ENCODE measurements around the gene ZNF503.

The ZNF503 gene, protein sequence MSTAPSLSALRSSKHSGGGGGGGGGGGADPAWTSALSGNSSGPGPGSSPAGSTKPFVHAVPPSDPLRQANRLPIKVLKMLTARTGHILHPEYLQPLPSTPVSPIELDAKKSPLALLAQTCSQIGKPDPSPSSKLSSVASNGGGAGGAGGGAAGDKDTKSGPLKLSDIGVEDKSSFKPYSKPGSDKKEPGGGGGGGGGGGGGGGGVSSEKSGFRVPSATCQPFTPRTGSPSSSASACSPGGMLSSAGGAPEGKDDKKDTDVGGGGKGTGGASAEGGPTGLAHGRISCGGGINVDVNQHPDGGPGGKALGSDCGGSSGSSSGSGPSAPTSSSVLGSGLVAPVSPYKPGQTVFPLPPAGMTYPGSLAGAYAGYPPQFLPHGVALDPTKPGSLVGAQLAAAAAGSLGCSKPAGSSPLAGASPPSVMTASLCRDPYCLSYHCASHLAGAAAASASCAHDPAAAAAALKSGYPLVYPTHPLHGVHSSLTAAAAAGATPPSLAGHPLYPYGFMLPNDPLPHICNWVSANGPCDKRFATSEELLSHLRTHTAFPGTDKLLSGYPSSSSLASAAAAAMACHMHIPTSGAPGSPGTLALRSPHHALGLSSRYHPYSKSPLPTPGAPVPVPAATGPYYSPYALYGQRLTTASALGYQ

DNA sequence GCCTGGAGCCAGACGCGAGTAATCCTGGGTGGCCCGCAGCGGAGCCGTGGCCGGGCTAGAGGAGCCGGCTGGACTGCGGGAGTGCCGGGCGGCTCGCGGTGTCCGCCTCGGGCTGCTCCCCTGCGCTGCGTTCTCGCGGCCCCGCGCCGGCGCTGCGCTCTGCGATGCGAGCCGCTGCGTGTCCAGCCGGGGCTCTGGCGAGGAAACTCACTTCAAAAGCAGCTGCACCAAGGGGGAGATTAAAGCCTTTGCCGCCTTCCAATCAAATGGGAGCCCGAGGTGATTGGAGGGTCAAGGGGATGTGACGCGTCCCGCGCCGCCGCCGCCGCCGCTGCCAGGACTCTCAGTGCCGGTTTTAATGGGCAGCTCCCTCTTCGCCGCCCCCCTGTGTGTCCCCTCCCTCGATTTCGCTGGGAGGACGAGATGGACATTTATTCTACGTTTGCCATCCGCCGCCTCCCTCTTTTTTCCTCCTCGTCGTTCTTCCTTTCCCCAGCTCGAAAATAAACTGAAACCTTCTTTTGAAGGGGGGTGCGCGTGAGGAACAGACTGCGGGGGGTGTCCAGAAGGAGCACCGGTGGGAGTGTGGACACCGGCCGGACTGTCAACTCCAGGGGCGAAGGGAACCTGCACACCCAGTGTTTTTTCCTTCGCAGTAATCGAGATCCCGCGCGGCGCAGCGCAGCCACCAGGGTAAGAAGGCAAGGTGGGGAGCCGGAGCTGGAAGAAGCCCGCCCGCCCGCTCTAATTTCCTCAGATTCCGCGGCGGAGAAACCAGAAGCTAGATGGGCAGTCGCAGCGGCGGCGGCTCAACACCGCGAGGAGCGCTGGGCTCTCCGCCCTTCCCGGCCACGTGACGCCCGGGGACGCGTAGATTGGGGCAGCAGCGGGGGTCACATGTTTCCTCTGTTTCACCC is at the start of gene ZNF503:
ZNF503 (minus strand) TSS at position 196 of the 917 bp plus-strand sequence. CDS start 345 bp downstream, outside the sequence.
- no peak for DNase-seq (ENCODE audit: low read depth in 2 of 2)

DNA sequence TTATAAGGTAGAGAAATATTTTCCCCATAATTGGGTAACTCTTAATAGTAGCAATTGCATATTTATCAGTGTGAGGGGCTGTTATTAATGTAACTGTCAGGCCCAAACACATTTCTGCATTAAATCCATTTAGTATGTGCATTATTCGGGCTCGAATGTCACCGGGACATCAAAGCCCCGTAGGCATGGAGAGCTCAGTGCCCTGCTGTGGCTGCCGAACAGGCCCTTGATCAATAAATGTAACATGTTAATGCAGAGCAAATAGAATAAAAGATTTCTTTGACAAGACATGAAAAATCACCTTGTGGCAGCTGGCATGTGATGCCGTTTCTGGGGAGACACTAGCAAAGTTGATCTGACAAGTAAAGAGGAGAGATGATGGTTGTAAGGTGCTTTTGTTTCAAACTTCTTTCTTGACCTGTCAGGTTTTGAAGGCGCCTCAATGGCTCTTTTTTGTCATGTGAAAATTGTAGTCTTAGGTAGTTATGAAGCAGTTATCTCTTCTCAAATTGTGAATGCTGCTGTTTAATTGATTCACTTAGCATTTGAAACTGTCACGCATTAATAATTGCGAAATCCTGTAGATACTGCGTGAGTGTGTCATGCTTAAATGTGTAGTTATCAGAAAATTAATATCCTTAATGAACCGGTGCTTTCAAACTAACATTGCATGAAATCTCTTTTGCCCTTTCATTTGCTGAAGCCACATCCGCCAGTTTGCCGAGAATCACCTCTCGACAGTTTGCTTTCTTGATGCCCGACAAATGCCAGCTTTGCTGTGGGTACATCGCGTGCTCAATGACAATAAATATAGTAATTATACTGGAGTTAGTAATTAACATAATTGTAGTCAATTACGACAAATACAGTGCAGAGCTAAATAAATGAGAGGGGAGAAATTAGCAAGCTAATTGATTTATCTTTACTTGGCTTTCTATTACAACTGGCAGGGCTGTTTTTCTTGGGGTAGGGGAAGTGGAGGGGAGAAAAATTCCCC is 49.4 kb upstream of the ZNF503 start:
- no peak for DNase-seq (ENCODE audit: low read depth in 2 of 2)

DNA sequence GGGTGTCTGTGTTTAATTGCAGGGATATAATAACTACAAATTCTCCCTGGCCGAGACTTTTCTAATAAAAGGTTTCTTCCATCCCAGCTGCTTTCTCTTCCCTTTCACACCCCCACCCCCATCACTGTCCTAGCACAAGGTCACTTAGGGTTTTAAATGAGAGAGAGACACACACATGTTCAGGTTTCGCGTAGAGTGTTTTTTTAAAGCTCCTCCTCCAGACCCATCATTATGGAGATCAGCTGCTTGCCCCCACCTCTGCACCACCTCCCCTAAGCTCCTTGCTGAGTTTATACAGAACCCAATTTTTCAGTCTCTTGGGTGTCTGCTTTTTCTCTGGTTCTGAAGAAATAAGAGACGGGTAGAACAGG is 48.5 kb upstream of the ZNF503 start:
- DNase-seq (ENCODE audit: low read depth in 2 of 2) = no peak

DNA sequence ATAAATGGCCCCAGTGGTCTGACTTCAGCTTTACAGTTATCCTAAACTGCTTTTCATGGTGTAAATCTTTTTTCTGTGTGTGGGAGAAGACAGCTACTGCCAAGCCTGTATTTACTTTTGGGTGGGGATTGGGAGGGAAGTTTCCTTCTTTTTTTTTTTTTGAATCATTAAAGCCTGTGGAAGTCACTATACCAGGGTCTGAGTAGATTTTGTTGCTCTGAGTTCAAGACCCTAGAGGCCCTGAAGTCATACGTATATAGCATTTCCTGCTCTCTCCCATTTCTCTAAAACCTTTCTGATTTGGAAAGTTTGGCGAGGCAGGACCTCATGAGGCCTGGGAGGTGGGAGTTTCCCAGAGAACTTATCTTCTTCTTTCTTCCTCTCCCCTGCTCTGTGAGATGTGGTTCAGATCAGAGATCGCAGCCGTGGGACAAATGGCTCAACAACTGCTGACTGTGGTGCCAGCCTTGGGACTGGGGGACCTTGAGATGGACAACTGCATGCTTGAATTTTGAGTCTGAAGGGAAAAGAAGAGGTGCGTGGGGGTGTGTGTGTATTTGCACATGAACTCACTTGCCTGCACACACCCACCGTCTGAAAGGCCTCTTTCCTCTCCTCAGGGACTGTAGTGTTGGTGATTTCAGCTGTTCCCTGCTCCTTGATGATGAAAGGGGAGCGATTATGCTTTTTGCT is 48.0 kb upstream of the ZNF503 start:
- DNase-seq (ENCODE audit: low read depth in 2 of 2) = no peak

DNA sequence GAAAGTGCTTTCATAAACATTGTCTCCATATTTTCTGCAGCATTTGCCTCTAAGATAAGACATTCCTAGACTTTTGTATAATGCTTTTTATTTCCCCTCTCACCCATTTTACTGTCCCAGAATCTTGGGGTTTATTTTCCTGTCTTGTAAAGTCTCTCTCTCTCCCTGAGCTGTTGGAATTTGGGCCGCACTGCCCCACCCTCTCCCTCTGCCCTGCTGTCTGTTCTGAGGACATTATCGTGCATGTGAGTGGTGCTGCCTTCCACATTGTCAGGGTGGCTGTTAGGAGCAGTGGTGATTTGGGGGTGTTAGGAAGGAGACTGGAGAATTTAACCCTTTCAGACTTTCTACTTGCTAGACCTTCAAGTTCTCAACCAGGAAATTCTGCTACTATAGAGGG is 46.6 kb upstream of the ZNF503 start:
- no peak for DNase-seq (ENCODE audit: low read depth in 2 of 2)

DNA sequence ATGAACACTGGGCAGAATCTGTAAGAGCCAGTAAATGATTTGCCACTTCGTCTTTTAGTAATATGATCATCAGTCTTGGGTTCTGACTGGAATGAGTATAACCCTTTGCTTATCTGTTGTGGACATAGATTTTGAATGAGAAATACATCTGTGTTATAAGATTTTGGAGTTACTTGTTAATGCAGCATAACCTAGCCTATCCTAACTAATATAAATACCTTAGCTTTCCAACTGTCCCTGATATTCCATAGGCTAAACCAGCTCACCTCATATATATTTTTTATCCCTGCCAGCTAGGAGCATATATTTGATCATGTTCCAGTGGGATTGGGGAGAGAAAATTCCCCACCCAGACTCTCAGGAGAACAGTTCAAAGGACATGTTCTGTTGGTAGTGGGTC is 44.9 kb upstream of the ZNF503 start:
- DNase-seq (ENCODE audit: low read depth in 2 of 2) = no peak

DNA sequence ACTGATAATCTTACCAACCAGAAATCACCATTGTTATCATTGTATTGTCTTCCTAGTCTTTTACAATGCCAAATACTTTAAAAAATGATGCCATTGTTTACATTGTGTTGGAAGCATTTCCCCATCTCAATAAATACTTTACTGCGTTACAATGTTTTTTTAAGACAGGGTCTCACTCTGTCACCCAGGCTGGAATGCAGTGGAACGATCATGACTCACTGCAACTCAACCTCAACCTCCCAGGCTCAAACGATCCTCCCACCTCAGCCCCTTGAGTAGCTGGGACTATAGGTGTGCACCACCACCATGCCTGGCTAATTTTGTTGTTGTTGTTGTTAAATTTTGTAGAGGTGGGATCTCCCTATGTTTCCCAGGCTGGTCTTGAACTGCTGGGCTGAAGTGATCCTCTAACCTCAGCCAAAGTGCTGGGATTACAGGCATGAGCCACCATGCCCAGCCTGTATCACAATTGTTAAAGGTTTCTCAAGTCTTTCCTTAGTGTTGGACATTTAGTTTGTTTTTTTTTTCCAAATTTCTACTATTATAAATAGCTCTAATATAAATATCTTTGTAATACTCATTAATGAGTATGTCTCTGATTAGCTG is 43.3 kb upstream of the ZNF503 start:
- DNase-seq (ENCODE audit: low read depth in 2 of 2) = no peak

DNA sequence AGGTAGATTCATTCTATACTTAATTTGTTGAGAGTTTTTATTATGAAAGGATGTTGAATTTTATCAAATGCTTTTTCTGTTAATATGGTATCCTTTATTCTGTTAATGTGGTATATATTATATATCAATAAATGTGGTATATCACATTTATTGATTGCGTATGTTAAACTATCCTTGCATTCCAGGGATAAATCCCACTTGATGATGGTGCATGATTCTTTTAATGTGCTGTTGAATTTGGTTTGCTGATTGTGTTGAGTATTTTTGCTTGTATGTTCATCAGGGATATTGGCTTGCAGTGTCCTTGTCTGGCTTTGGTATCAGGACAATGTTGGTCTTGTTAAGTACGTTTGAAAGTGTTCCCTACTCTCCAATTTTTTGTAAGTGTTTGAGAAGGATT is 41.8 kb upstream of the ZNF503 start:
- DNase-seq (ENCODE audit: low read depth in 2 of 2) = no peak

DNA sequence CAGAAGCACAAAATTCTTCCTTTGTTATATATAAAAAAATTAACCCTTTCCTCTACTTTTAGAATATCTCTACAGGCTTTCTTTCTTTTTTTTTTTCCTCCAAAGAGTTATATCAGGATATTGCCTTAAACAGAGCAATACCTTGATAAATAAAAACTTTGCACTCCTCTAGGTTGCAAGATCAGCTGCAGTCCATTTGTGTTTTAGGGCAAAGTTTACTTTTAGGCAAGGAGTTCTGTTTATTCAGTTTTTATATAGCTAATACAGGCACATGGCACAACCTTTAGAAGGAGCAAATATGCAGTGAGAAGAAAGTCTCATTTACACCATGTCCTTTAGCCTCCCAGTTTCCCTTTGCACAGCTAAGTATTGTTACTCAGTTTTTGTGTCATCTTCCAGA is 40.1 kb upstream of the ZNF503 start:
- DNase-seq (ENCODE audit: low read depth in 2 of 2) = no peak

DNA sequence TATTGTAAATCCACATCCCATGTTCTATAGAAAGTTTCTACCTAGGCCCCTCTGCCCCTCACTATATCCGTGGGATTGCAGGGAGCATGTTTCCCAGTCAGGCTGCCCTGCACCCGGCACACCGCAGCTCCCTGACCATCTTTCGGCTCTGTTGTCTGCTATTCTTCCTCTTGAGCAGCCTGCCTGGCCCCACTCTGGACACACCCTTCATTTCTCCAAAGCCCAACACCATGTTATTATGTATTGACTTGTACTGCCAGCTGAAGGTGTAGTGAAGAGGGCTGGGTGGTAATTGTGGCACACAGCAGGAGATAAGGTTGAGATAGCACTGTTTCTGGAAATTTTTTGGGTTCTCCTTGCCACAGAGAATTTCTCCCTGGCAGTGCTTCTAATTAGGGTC is 39.6 kb upstream of the ZNF503 start:
- DNase-seq (ENCODE audit: low read depth in 2 of 2) = no peak

DNA sequence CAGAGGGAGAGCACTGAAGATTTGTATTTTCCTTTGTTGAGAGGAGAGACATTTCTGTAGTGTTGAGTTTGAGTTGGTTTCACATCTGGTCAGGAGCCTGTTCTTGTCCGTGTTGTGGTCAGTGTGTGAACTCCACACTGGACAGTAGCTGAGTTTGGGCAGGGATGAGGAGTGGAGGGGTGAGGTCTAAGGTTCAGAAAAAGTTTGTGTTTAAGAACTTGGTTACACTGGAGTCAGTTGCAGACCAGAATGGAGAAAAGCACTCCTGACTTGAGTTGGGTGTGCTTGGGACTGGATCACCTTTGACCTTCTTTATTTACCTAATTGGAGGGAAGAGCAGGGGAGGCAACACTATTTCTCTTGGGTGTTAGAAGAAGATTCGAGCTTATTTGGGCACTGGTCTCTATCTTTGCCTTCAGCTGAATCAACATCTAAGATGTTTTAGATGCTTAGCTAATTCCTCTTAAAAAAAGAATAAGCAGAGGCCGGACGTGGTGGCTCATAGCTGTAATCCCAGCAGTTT is 38.8 kb upstream of the ZNF503 start:
- DNase-seq (ENCODE audit: low read depth in 2 of 2) = no peak

DNA sequence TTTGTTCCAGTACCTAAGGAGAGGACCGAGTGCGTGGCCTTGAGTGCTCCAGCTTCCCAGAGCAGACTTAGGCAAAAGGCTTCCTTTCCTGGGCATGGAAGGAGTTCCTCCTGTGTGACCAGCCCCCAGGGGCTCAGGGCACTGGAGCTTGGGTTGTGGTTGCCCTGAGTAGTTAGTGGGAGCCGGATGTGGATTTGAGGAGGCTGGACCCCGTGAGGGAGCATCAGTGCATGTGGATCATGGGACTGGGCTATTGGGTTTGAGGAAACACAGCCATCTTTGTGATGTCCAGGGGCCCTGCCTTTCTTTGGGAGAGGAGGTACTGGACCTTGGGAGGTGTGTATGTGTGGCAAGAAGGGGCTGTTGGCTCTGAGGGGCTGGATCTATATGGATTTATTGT is 38.2 kb upstream of the ZNF503 start:
- DNase-seq (ENCODE audit: low read depth in 2 of 2) = no peak

DNA sequence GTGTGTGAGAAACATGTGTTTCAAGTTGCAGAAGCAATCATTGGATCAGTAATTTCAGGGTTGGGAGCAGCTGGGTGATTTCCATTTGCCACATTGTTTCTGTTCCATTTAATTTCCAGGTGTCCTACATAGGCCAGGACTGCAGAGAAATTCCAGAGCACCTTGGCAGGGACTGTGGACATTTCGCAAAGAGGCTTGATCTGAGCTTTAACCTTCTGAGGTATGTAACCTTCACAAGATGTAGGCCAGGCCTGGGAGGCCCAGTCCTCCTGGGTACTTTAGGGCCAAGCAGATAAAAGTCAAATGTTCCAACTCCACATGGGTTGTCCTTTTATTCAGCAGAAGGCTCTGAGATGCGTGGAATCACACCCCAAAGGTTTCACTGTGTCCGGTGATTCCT is 36.7 kb upstream of the ZNF503 start:
- no peak for DNase-seq (ENCODE audit: low read depth in 2 of 2)

DNA sequence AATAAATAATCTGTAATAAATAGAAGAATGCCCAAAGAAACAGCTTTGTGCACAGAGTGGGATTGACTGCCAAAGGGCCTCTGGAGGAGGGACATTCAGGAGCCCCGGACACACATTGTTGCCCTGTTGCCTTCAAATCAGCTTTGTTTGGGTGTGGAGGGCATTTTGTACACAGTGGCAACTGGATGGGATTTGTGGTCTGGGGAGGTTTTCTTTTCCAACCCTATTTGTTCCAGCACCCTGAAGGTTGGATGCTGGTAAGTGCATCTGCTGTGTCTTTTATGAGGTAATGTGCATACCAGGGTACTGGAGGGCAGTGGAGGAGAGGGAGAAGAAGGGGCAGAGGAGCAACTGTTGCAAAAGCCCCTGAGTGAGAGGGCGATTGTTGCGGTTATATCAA is 36.1 kb upstream of the ZNF503 start:
- DNase-seq (ENCODE audit: low read depth in 2 of 2) = no peak

DNA sequence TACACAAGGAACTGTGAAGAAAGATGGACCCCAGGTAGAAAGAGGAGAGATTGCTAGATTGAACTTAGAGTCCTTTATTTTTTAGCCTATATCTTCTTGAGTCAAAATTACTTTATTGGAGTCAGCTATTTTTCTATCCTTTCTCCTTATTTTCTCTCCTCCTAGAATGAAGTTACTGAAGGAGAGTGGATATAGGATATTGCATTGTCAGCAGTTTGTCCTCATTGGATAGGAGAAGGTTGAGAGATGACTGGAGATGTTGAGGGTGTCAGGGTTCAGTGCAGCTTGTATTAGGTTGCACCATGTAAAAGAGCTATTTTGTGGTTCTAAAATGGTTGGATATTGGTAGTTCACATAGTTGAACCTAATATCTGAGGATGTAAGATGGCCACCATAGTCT is 35.3 kb upstream of the ZNF503 start:
- DNase-seq (ENCODE audit: low read depth in 2 of 2) = no peak

DNA sequence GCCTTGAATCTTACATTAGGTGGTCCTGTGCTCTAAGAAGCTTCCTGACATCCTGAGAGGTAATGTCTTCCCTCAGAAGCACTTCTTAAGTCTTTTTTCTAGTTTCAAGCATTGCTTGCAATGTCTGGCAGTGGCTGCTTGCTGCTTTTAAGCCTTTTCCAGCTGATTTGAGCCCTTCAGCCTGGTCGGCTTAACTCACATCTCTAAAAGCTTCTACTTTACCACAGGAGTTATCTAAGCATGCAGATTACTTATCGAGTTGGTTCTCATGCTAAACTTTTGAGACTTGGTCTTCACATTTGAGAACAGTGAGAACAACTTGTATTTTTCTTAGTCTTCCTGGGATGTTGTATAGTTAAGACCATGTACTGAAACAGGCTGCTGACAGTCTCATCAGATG is 33.7 kb upstream of the ZNF503 start:
- no peak for DNase-seq (ENCODE audit: low read depth in 2 of 2)

DNA sequence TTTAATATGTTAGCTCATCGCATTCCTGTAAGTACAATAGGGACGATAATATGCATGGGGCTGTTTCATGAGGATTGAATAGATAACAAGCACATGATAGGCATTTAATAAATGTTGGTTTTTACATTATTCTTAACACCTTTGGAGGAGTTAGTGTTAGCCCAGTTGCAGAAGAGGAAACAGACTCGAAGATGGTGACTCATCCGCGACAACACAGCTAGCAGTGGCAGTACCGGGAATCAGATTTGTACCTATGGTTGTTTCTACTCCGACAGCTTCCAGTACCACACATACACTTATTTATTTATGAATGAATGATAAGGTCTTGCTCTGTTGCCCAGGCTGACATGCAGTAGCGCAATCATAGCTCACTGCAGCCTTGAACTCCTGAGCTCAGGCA is 32.7 kb upstream of the ZNF503 start:
- DNase-seq (ENCODE audit: low read depth in 2 of 2) = no peak

DNA sequence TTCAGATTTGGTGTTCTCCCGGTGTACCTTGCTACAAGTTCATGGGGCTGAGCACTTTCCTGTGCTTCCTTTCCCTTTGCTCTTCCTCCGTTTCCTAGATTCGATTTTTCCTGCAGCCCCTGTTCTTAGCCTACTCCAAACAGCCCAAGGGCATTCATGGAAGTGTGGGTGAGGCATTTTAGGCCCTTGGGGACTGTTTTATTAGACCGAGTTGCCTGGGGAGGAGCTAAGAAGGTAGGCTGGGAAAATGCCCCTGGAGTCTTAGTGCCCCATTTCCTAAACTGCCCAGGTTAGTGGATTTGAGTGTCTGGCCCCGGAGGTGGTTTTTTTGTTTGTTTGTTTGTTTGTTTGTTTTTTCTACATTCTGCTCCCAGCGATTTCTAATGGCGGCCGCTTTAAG is 31.7 kb upstream of the ZNF503 start:
- no peak for DNase-seq (ENCODE audit: low read depth in 2 of 2)

DNA sequence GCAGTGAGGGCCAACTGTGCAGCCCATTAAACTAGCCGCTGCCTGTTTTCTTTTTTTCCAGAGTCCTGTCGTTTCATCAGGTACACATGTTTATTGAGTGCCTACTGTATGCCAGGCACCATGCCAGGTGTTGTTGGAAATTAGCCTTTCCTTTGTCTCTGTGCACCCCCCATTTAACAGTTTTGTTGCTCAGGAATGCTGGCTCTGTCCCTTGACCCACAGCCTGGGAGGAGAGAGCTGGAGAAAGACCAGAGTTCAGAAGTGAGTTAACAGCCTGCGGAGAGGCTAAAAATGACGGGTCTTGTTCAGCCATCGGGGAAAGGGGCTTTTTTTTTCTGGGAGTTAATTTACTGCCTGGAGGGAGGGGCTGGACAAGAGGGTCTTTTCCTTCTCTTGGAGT is 31.2 kb upstream of the ZNF503 start:
- no peak for DNase-seq (ENCODE audit: low read depth in 2 of 2)

DNA sequence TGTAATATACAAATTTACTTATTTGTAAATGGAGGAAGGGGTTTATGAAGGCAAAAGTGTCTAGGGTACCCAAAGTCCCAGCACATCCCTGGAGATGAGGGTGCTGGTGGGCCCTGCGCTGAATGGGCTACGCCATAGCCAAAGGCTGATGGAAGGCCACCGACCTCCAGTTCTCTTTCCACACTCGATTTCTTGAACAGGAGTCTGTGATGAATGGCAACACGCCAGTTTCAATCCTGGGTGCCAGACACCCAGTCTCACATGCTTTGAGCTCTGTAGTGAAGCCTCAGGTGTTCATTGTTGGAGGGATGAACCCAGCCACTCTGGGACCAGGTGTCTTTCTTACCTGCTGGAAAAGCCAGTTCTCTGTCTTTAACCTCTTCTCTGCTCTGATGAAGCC is 30.6 kb upstream of the ZNF503 start:
- no peak for DNase-seq (ENCODE audit: low read depth in 2 of 2)

Measured in stimulated activated CD8-positive, alpha-beta memory T cell treated with anti-CD3 and anti-CD28 coated beads, Interleukin-15, amount 100 ng/mL, for 4 hours (primary cell).